Esophagus squamous epithelium (tissue), 4 donors: ENCODE measurements around the gene FSTL4.

Experiments
- CTCF ChIP-seq, 6 experiments: fragments of 450-650 bp in 4 of 6; fragments of 200-600 bp in 2 of 6; sonication (generic) in 2 of 6; IDR thresholded peaks; one replicate each; pipeline ENCODE4 v1.5.1; 2016 to 2019; ENCODE audit warnings: antibody characterized with exemption in 6 of 6, mild to moderate bottlenecking in 4 of 6, moderate library complexity in 4 of 6
- POLR2A ChIP-seq, 4 donors: fragments of 450-650 bp; IDR thresholded peaks; one replicate each; pipeline ENCODE4 v1.6.1; 2017; ENCODE audit warnings: antibody characterized with exemption in 4 of 4, mild to moderate bottlenecking in 4 of 4, moderate library complexity in 3 of 4

DNA sequence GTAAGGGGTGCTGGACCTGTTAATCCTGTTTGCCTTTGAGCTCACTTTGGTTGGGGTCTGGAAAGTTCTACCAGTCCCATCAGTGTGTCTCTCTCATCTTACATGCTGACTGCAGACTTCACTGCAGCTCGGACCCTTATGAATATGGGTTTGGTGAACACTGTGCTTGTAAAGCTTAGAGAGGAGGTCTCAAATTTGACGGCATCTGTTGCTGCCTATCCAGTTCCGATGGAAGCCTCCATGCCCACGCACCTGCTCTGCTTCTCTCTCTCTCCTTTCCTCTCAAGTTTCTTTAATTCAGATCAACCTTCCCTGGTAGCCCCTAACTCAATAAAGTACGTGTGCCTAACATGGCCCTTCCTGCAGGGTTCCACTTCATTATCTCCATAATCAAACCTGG lies 342.6 kb downstream of the FSTL4 start:
- TF ChIP-seq CTCF (IDR thresholded peaks at IDR 0.05) (no peak), POLR2A (IDR thresholded peaks at IDR 0.05) (no peak)
